Measurements from ENCODE around the gene DNM3. TPM values are rescaled to one million over a fixed set of nuclear protein-coding genes. Genes with fewer than 3 reads are reported as not detected.

DNM3 gene
- polyA plus RNA-seq, 1 of the 3 experiments (the other 2 are of a cell fraction) = 0.43 TPM

DNA sequence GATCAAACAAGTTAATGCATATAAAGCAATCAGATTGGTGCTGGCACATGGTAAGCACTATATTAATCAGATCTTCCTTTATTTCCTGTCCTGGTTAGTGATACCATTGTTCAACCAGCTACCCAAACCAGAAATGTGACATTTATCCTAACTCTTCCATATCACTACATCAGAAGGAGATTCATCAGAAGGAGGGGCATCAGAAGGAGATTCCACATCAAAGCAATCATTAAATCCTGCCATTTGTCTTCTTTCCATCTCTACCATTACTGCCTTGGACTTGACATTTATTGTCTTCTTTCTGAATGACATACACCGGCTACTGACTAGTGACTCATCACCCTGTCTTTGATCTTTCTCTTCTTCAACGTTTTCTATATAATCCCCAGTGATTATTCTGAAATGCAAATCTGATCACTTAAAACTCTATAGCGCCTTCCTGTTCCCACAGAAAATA, 75.0 kb downstream of the DNM3 start:
- Histone ChIP-seq H3K27me3 (ENCODE audit: insufficient read depth) (no peaks in the 10 kb centered on the region; the same call in 1 of the 2 replicates), H3F3A (replicated peaks; ENCODE audit: insufficient read depth) (no peaks in the 10 kb centered on the region), H4K20me1 (ENCODE audit: insufficient read depth) (no peaks in the 10 kb centered on the region), H3K4me3 (ENCODE audit: low read depth in 2 of 2, low read length in 1 of 2) (no peak overlapping the region), H3K9ac (no peak overlapping the region), H3K4me1 (ENCODE audit: control insufficient read depth in 1 of 2, insufficient read depth in 2 of 2, low read depth in 1 of 2, low read length in 1 of 2) (no peaks in the 10 kb centered on the region), H3K79me2 (ENCODE audit: insufficient read depth) (no peaks in the 10 kb centered on the region), H2AFZ (ENCODE audit: low read depth) (no peak overlapping the region), H3K4me2 (no peak overlapping the region), H3K27ac (ENCODE audit: low read depth in 2 of 2, low read length in 1 of 2) (no peak overlapping the region), H3K9me3 (no peaks in the 10 kb centered on the region), H3K36me3 (replicated peaks in 1 of 2; ENCODE audit: control insufficient read depth in 1 of 2, insufficient read depth in 2 of 2, low read length in 1 of 2) (no peaks in the 10 kb centered on the region), H3K9me2 (no peaks in the 10 kb centered on the region)
- 20% methylated on average over 3 of the region's 3 CpGs for WGBS (ENCODE audit: low lambda C conversion rate)
- POLR2A ChIA-PET = no interaction called here
- CTCF ChIA-PET = interaction anchor here (1.2 kb wide), 1 partner anchor 114 kb away, joined by 3 read pairs; no protein-coding TSS in a partner anchor
- TF ChIP-seq PBX3 (IDR thresholded peaks at IDR 0.05) = no peak
- TF ChIP-seq TCF12 (IDR thresholded peaks at IDR 0.05) = no peak
- no peak for TF ChIP-seq GABPA (IDR thresholded peaks at IDR 0.05; ENCODE audit: low read depth)
- no peak for TF ChIP-seq TAF1 (IDR thresholded peaks at IDR 0.05; ENCODE audit: borderline replicate concordance, low read depth, low read length)
- TF ChIP-seq EZH2phosphoT487 (IDR thresholded peaks at IDR 0.05; ENCODE audit: borderline replicate concordance, low read depth) = no peak
- no peak for DNase-seq

GRCh38 chr1:171917331-171917730, 76.0 kb downstream of the DNM3 start:
- TF ChIP-seq FOXJ3 (CRISPR knock-in tag; IDR thresholded peaks at IDR 0.05) (no peak), MEF2A (IDR thresholded peaks at IDR 0.05; ENCODE audit: borderline replicate concordance, low read depth) (no peak), RXRA (IDR thresholded peaks at IDR 0.05; ENCODE audit: borderline replicate concordance, low read depth) (no peak), USF1 (IDR thresholded peaks at IDR 0.05; ENCODE audit: borderline replicate concordance, low read depth) (no peak), EP300 (IDR thresholded peaks at IDR 0.05; ENCODE audit: borderline replicate concordance in 1 of 2, low read depth in 1 of 2, low read length in 1 of 2) (no peak), RFX5 (IDR thresholded peaks at IDR 0.05; ENCODE audit: low read length) (no peak), PBX3 (IDR thresholded peaks at IDR 0.05) (no peak), CHD2 (IDR thresholded peaks at IDR 0.05; ENCODE audit: low read length, partially characterized antibody) (no peak), SIN3A (IDR thresholded peaks at IDR 0.05; ENCODE audit: borderline replicate concordance, low read depth, low read length) (no peak), FOSL2 (IDR thresholded peaks at IDR 0.05; ENCODE audit: borderline replicate concordance, low read depth) (no peak), POLR2AphosphoS5 (IDR thresholded peaks at IDR 0.05; ENCODE audit: low read depth, low read length) (no peak), GABPA (IDR thresholded peaks at IDR 0.05; ENCODE audit: low read depth) (no peak), ZBTB33 (IDR thresholded peaks at IDR 0.05; ENCODE audit: borderline replicate concordance, low read depth) (no peak), NRF1 (IDR thresholded peaks at IDR 0.05; ENCODE audit: low read depth, low read length) (no peak), ELF1 (IDR thresholded peaks at IDR 0.05) (no peak)
- no peak overlapping the region for H3K9ac ChIP-seq
- H2AFZ ChIP-seq (ENCODE audit: low read depth) = no peak overlapping the region
- H3K27ac ChIP-seq (ENCODE audit: low read depth in 2 of 2, low read length in 1 of 2) = no peak overlapping the region
- POLR2A ChIA-PET = no interaction called here
- H3K36me3 ChIP-seq (replicated peaks in 1 of 2; ENCODE audit: control insufficient read depth in 1 of 2, insufficient read depth in 2 of 2, low read length in 1 of 2) = no peaks in the 10 kb centered on the region
- no peak overlapping the region for H3K4me3 ChIP-seq (ENCODE audit: low read depth in 2 of 2, low read length in 1 of 2)
- H4K20me1 ChIP-seq (ENCODE audit: insufficient read depth) = no peaks in the 10 kb centered on the region
- 60% methylated on average over 1 of the region's 1 CpG for WGBS (ENCODE audit: low lambda C conversion rate)
- H3K4me1 ChIP-seq (ENCODE audit: control insufficient read depth in 1 of 2, insufficient read depth in 2 of 2, low read depth in 1 of 2, low read length in 1 of 2) = no peaks in the 10 kb centered on the region
- CTCF ChIA-PET = interaction anchor here (1.2 kb wide), 1 partner anchor 115 kb away, joined by 3 read pairs; no protein-coding TSS in a partner anchor
- no peak for DNase-seq
- no peaks in the 10 kb centered on the region; the same call in 1 of the 2 replicates for H3K27me3 ChIP-seq (ENCODE audit: insufficient read depth)
- H3K4me2 ChIP-seq = no peak overlapping the region
- H3K79me2 ChIP-seq (ENCODE audit: insufficient read depth) = no peaks in the 10 kb centered on the region
- H3K9me2 ChIP-seq = no peaks in the 10 kb centered on the region
- no peaks in the 10 kb centered on the region for H3K9me3 ChIP-seq
- H3F3A ChIP-seq (replicated peaks; ENCODE audit: insufficient read depth) = no peaks in the 10 kb centered on the region
